Measurements from ENCODE around the gene MINDY2. TPM values are rescaled to one million over a fixed set of nuclear protein-coding genes. Genes with fewer than 3 reads are reported as not detected.

Gene MINDY2
- polyA plus RNA-seq, 3 donors from 2014 or later: 9.4 to 22.6 (median 16.5) TPM

DNA sequence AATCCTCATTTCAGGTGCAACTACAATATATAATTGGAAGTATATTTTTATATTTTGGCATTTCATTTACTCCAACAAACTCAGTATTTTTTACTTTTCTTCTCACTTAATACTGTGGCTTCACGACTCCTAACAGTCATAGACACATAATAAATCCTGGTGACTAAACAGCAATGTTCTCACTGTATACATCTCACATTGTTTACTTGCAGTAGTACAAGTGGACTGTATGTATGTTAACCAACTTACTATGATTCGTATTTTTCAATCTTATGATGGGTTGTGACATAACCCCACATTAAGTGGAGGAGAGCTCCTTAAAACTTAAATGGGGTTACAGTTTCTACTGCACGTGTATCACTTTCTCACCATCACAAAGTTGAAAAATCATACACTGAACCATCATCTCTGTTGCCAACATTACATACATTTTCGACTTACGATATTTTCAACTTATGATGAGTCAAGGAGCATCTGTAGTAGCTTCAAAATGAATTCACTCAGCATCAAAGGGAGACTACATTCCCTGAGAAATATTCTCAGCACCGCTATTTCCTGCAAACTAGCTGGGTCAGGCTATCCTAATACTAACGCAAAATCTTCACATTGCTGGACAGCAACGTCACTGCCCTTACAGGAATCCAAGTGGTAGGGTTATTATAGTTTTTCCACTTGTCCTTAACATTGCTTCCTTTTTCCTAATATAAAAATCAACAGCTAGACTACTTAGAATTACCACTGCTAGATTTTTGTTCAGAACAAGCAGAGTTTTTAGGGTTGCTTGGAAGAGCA lies 28.9 kb upstream of the MINDY2 start:
- no peak for DNase-seq
- Mint-ChIP-seq H3K36me3 (no peaks in the 10 kb centered on the region), H3K4me3 (peak overlapping the region in 3 of 5 donors; percentile 8 to 58 (median 15))

DNA sequence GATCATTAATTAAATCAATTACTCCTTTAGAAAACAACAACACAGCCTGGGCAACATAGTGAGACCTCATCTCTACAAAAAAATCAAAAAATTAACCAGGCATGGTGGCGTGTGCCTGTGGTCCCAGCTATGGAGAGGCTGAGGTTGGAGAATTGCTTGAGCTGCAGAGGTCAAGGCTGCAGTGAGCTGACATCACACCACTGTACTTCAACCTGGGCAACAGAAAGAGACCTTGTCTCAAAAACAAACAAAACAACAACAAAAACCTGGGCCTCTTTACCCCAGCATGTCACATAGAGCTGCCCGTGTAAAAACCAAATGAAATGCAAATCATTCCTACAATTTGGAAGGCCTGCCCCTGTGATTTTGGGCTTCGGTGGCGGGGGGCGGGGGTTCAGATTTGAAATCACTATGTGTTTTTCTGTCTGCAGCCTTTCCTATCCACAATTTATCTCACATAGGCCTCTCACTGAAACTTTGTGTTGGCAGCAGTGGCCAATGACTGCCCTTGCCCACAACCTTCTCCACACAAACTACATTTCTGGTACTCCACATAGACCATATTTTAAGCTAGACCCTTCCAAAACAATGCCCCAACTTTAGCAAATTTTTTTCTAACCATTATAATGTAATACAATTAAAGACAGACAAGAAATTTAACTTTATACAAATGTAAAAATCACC lies 28.1 kb upstream of the MINDY2 start:
- peak overlapping the region in 3 of 5 donors; percentile 7 to 58 (median 25) for H3K4me3 Mint-ChIP-seq

More for the DNA sequence above, 28.9 kb upstream of the MINDY2 start:
- Mint-ChIP-seq H3K9me3 (no peaks in the 10 kb centered on the region), H3K4me1 (peaks cover 81 to 93% of the 10 kb centered on the region in 2 donors), H3K27me3 (ENCODE audit: low read depth in 3 of 3) (no peaks in the 10 kb centered on the region), H3K27ac (peak overlapping the region; percentile 1 to 65 (median 12))

GRCh38 chr15:58746174-58746573 lies 24.9 kb upstream of the MINDY2 start:
- no peak for DNase-seq
- H3K4me1 Mint-ChIP-seq: peaks cover 73 to 86% of the 10 kb centered on the region in 2 donors
- peak overlapping the region; percentile 10 to 65 (median 50) for H3K4me3 Mint-ChIP-seq
- no peaks in the 10 kb centered on the region for H3K36me3 Mint-ChIP-seq
- H3K27me3 Mint-ChIP-seq (ENCODE audit: low read depth in 3 of 3): peaks cover 2 to 13% (median 4%) of the 10 kb centered on the region in 3 donors
- H3K27ac Mint-ChIP-seq: peak overlapping the region in 3 of 6 donors; percentile 5 to 32 (median 22)
- peaks cover 0 to 2% (median 0%) of the 10 kb centered on the region in 6 donors for H3K9me3 Mint-ChIP-seq

More for the DNA sequence above, 28.1 kb upstream of the MINDY2 start:
- DNase-seq: no peak
- no peaks in the 10 kb centered on the region for H3K9me3 Mint-ChIP-seq
- H3K36me3 Mint-ChIP-seq: no peaks in the 10 kb centered on the region
- H3K4me1 Mint-ChIP-seq: peaks cover 79 to 93% of the 10 kb centered on the region in 2 donors
- H3K27ac Mint-ChIP-seq: peak overlapping the region in 4 of 6 donors; percentile 7 to 66 (median 19)
- H3K27me3 Mint-ChIP-seq (ENCODE audit: low read depth in 3 of 3): no peaks in the 10 kb centered on the region

DNA sequence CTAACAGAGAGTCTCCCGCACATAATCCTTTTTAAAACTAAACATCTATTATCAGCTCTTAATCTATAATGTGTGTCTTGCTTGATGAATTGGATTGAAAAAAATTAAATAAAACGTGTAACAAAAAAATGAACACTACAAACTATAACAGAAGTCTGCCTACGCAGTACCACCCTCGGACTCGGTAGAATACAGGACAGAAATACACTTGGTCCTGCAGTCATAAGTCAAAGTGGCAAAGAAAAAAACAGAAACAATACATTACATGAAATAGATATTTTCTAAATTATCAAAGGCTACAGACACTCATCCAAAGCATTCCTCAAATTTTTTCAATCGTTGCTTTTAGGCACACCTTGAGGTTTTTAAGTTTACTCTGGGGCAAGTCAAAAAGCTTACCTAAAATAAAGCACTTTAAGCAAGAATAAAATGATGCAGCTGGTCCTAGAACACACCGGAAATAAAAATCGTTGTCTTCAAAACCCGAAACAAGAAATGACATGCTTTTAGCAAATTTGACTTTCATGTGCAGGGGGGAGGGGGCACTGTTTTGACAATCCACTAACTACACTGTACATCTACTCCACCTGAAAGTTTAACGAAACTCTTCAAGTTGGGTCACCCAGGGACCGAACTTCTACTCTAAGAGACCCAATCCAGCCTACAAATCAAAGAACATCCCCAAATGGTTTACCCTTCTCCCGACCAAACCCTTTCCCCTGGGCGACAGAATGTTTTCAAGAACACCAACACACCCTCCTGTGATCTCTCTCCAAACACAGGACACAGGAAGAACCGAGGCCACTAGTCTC lies 22.9 kb upstream of the MINDY2 start:
- Mint-ChIP-seq H3K9me3 (peaks cover 0 to 2% (median 0%) of the 10 kb centered on the region in 6 donors), H3K27me3 (ENCODE audit: low read depth in 3 of 3) (peaks cover 2 to 13% (median 4%) of the 10 kb centered on the region in 3 donors), H3K4me1 (peaks cover 54 to 66% of the 10 kb centered on the region in 2 donors), H3K27ac (peak overlapping the region; percentile 87 to 96 (median 92)), H3K36me3 (no peaks in the 10 kb centered on the region), H3K4me3 (peak overlapping the region; percentile 92 to 99 (median 97))
- peak in 1 of 3 donors; percentile 19 for DNase-seq

DNA sequence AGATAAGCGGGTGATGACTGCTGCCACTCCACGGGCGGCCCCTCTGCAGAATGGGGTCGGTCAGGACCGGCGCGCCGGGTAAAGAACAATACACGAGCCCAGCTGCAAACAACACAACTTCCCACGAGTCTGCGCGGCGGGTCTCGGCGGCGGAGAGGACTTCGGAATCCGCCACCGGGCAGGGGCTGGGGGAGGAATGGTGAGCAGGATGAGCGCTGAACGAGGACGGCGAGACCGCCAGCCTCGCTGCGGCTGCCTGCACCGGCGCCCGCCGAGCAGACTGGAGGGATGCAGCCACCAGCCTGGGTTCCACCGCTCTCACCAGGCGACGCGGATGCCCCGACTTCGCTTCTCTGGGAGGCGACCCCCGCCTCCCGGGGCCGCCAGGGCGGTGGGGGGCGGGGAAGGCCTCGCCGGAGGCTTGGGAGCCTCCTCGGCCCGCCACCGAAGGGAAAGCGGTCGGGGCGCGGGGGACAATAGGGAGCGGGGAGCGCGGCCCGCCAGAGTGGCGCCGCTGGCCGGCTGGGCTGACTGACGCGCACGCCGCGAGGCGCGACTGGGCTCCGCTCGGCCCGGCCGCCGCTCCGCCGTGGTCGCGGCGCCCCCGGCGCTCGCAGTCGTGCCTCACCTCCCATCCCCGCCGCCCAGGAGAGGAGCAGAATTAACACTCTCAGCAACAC lies 22.1 kb upstream of the MINDY2 start:
- H3K4me3 Mint-ChIP-seq: peak overlapping the region; percentile 92 to 99 (median 98)
- no peaks in the 10 kb centered on the region for H3K36me3 Mint-ChIP-seq
- DNase-seq: peak; percentile 35 to 47 (median 47)
- peaks cover 0 to 2% (median 0%) of the 10 kb centered on the region in 6 donors for H3K9me3 Mint-ChIP-seq
- H3K4me1 Mint-ChIP-seq: peaks cover 48 to 58% of the 10 kb centered on the region in 2 donors
- H3K27me3 Mint-ChIP-seq (ENCODE audit: low read depth in 3 of 3): peaks cover 2 to 13% (median 4%) of the 10 kb centered on the region in 3 donors
- peak overlapping the region; percentile 89 to 96 (median 94) for H3K27ac Mint-ChIP-seq

- Mint-ChIP-seq H3K27me3 (ENCODE audit: low read depth in 3 of 3) (peaks cover 2 to 13% (median 4%) of the 10 kb centered on the region in 3 donors), H3K36me3 (no peaks in the 10 kb centered on the region), H3K4me1 (peaks cover 41 to 51% of the 10 kb centered on the region in 2 donors), H3K9me3 (peaks cover 0 to 2% (median 0%) of the 10 kb centered on the region in 6 donors), H3K4me3 (peak within 1 kb of the TSS; percentile 92 to 99 (median 98)), H3K27ac (peak within 1 kb of the TSS; percentile 89 to 96 (median 94))
- DNase-seq: peak; percentile 92 to 97 (median 94)
Observed at GRCh38 chr15:58749532-58750337, 21.4 kb upstream of the MINDY2 start, which contains the start of gene ADAM10. Gene ADAM10, minus strand, starts transcription at chr15:58749707. Its CDS starts 173 bp downstream, at chr15:58749534.

DNA sequence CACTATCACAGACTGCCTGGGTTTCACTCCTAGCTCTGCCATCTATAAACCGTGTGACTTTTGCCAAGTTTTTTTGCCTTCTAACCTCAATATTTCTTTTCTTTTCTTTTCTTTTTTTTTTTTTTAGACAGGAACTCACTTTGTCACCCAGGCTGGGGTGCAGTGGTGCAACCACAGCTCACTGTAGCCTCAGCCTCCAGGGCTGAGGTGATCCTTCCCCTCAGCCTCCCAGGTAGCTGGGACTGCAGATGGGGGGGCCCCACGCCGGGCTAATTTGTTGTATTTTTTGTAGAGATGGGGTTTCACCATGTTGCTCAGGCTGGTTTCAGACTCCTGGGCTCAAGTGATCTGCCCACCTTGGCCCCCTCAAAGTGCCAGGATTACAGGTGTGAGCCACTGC lies 18.4 kb upstream of the MINDY2 start:
- H3K27ac Mint-ChIP-seq: peak overlapping the region in 1 of 6 donors; percentile 51
- no peaks in the 10 kb centered on the region for H3K36me3 Mint-ChIP-seq
- H3K4me1 Mint-ChIP-seq: peaks cover 20 to 22% of the 10 kb centered on the region in 2 donors
- DNase-seq: peak in 1 of 3 donors; percentile 21
- peak overlapping the region in 1 of 5 donors; percentile 26 for H3K4me3 Mint-ChIP-seq
- peaks cover 2 to 16% (median 9%) of the 10 kb centered on the region in 3 donors for H3K27me3 Mint-ChIP-seq (ENCODE audit: low read depth in 3 of 3)
- peaks cover 0 to 2% (median 0%) of the 10 kb centered on the region in 6 donors for H3K9me3 Mint-ChIP-seq

GRCh38 chr15:58755350-58755749 lies 15.8 kb upstream of the MINDY2 start:
- Mint-ChIP-seq H3K9me3 (no peaks in the 10 kb centered on the region), H3K27ac (no peak overlapping the region)
- no peak for DNase-seq

GRCh38 chr15:58755956-58756355 lies 15.1 kb upstream of the MINDY2 start:
- H3K9me3 Mint-ChIP-seq: no peaks in the 10 kb centered on the region
- H3K36me3 Mint-ChIP-seq: no peaks in the 10 kb centered on the region
- no peak overlapping the region for H3K4me3 Mint-ChIP-seq
- peaks cover 9 to 10% of the 10 kb centered on the region in 2 donors for H3K4me1 Mint-ChIP-seq
- DNase-seq: no peak
- no peak overlapping the region for H3K27ac Mint-ChIP-seq
- H3K27me3 Mint-ChIP-seq (ENCODE audit: low read depth in 3 of 3): peaks cover 0 to 7% (median 5%) of the 10 kb centered on the region in 3 donors

More at GRCh38 chr15:58755350-58755749, 15.8 kb upstream of the MINDY2 start:
- Mint-ChIP-seq H3K4me1 (peaks cover 6 to 7% of the 10 kb centered on the region in 2 donors), H3K27me3 (ENCODE audit: low read depth in 3 of 3) (peaks cover 2 to 7% (median 5%) of the 10 kb centered on the region in 3 donors), H3K36me3 (no peaks in the 10 kb centered on the region), H3K4me3 (no peak overlapping the region)

DNA sequence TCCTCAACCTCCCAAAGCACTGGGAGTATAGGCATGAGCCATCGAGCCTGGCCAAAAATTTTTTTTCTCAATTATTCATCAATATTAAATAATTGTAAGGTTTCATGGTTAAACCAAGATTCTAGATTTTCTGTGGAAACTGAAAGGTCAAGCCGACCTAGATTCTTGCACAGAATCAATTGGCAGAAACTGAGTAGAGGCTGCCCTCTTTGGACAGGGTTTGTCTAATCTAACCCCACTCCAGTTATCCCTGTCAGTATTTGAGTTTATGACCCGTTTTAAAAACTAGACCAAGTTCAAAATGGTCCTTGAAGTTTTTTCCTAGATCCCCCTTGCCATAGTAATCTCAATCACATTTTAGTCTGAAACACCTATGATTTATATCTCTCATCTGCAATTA lies 13.0 kb upstream of the MINDY2 start:
- peak in 1 of 3 donors; percentile 21 for DNase-seq
- Mint-ChIP-seq H3K36me3 (no peaks in the 10 kb centered on the region), H3K27ac (no peak overlapping the region), H3K4me1 (peaks cover 19 to 20% of the 10 kb centered on the region in 2 donors), H3K27me3 (ENCODE audit: low read depth in 3 of 3) (peaks cover 0 to 7% (median 5%) of the 10 kb centered on the region in 3 donors), H3K4me3 (no peak overlapping the region), H3K9me3 (no peaks in the 10 kb centered on the region)

DNA sequence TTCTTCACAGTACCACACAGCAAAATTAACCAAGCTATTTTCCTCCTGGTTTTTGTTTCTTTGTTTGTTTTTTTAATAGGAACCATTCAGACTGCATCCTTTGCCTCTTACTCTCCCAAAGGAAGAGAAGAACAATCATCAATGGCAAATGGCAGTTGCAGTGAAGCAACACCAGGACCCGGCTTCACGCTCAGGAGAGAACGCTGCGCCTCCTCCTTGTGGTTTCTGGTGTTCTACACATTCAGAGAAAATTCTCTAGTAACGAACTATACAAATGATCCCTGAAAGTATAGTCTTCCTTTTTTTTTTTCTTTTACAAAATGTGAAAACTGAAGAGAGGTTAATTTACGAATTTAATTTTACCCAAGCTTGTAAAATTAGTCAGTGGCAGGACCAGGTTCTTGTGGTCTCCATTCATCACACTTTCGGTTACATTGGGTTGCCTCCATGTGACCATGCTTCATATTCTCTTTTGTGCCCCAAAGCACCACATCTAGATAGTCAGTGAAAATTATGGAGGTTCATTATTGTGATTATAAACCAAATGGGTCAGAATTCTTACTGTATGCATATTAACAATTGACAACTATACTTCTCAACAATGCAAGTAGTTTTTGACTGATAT lies 10.6 kb upstream of the MINDY2 start:
- peak in 1 of 3 donors; percentile 14 for DNase-seq
- H3K36me3 Mint-ChIP-seq: peaks cover 0 to 4% (median 0%) of the 10 kb centered on the region in 3 donors
- peaks cover 0 to 7% (median 4%) of the 10 kb centered on the region in 6 donors for H3K9me3 Mint-ChIP-seq
- peak overlapping the region in 4 of 5 donors; percentile 62 to 72 (median 67) for H3K4me3 Mint-ChIP-seq
- H3K27me3 Mint-ChIP-seq (ENCODE audit: low read depth in 3 of 3): peaks cover 0 to 9% (median 5%) of the 10 kb centered on the region in 3 donors
- no peak overlapping the region for H3K27ac Mint-ChIP-seq
- peaks cover 19 to 20% of the 10 kb centered on the region in 2 donors for H3K4me1 Mint-ChIP-seq

All from immature natural killer cell (primary cell).